PC-9 (cell line): Measurements from ENCODE around the gene SGPL1.

Source experiments
- CTCF ChIP-seq: fragments of 200-600 bp; sonication (generic); conservative IDR thresholded peaks from 2 replicates; pipeline ENCODE4 v1.6.1; 2017; ENCODE audit warnings: mixed run types, antibody characterized with exemption, mild to moderate bottlenecking, moderate library complexity
- EZH2 ChIP-seq: fragments of 200-600 bp; sonication (generic); IDR thresholded peaks from 2 replicates; pipeline ENCODE4 v1.8.0; 2017; ENCODE audit warnings: antibody characterized with exemption, low read depth

- no peak for TF ChIP-seq EZH2
- TF ChIP-seq CTCF: no peak
These were observed 72.4 kb downstream of the SGPL1 start, which contains the start of gene PCBD1 for GRCh38 chr10:70887804-70888800.
